Erythroblast (primary cell): ENCODE results near the gene SOD3.

Source experiments
- GATA1 ChIP-seq: IDR thresholded peaks from 2 replicates; pipeline ENCODE4 v1.6.1; 2011; ENCODE audit warnings: low read depth, mild to moderate bottlenecking, control low read depth, low read length, moderate library complexity
- POLR2A ChIP-seq: IDR thresholded peaks from 2 replicates; pipeline ENCODE4 v1.6.1; 2011; ENCODE audit warnings: mild to moderate bottlenecking, low read length

- TF ChIP-seq POLR2A: no peak
- TF ChIP-seq GATA1: no peak
Measured at GRCh38 chr4:24842356-24842755, 47.0 kb downstream of the SOD3 start.
